HCT116 (cell line): ENCODE measurements around the gene SENP6. TPM values are rescaled to one million over a fixed set of nuclear protein-coding genes. Genes with fewer than 3 reads are reported as not detected.

Source experiments
- ATAC-seq: fragments of 200-7000 bp; cut with Tn5 transposase; 2 replicates; pipeline ENCODE4 v1.9.1; 2020; ENCODE audit warnings: mild to moderate bottlenecking, moderate library complexity
- BruUV-seq: library from RNA; stranded (reverse); fragments of 400-500 nt; replicated peaks from 2 replicates; lab custom pipeline; 2021; lab: Mats Ljungman, UMichigan
- CTCF ChIA-PET: fragments of 300-600 bp; sonication (Branson Sonifier 250); formaldehyde crosslinking; loops from one replicate; lab custom pipeline; 2021; ENCODE audit warnings: antibody characterized with exemption; lab: Charles Lee
- POLR2A ChIA-PET: fragments of 300-600, 350-600 bp; sonication (Branson Sonifier 250); formaldehyde crosslinking; loops from one replicate; lab custom pipeline; 2021; ENCODE audit warnings: antibody characterized with exemption; lab: Charles Lee
- RAD21 ChIA-PET, 2 experiments: fragments of 300-600 bp; sonication (Branson Sonifier 250); formaldehyde crosslinking; loops; one replicate each; lab custom pipeline; 2023; ENCODE audit warnings: low total read pairs in 2 of 2; ENCODE audit not compliant: uncharacterized antibody in 2 of 2, unreplicated experiment in 2 of 2, low non-redundant PET in 1 of 2; lab: Charles Lee
- DNase-seq: peaks from one replicate; pipeline ENCODE4 v3.0.0-alpha.2; 2010; ENCODE audit warnings: low read depth, low spot score
- H2AFZ ChIP-seq: fragments of 200-600 bp; shearing (Covaris generic), sonication (generic); 2 replicates; pipeline ENCODE4 v1.6.1; 2017; ENCODE audit warnings: low read depth, mixed run types, mixed read lengths, antibody characterized with exemption, low read length; ENCODE audit not compliant: poor library complexity, severe bottlenecking
- H3K27ac ChIP-seq: 2 replicates; pipeline ENCODE4 v1.5.1; 2012; ENCODE audit warnings: low read depth, low read length
- H3K27me3 ChIP-seq: fragments of 200-600 bp; sonication (generic); 2 replicates; pipeline ENCODE4 v1.6.1; 2016; ENCODE audit warnings: mixed run types, low read length, mixed read lengths; ENCODE audit not compliant: insufficient read depth
- H3K36me3 ChIP-seq, 2 experiments: fragments of 200-500 bp in 1 of 2; fragments of 200-600 bp in 1 of 2; sonication (Bioruptor generic) in 1 of 2; sonication (generic) in 1 of 2; 2 replicates each; pipeline versions ENCODE4 v1.5.1 to v1.6.1; 2014 to 2016; ENCODE audit warnings: low read length in 2 of 2, inconsistent platforms in 1 of 2, mixed read lengths in 1 of 2, mixed run types in 1 of 2; ENCODE audit not compliant: insufficient read depth in 2 of 2, control insufficient read depth in 1 of 2
- H3K4me1 ChIP-seq, 2 experiments: fragments of 200-600 bp in 1 of 2; sonication (generic) in 1 of 2; 2 replicates each; pipeline versions ENCODE4 v1.5.1 to v1.6.1; 2012 to 2017; ENCODE audit warnings: low read length in 2 of 2, inconsistent platforms in 1 of 2, mild to moderate bottlenecking in 1 of 2, mixed read lengths in 1 of 2, mixed run types in 1 of 2, moderate library complexity in 1 of 2; ENCODE audit not compliant: insufficient read depth in 2 of 2, control insufficient read depth in 1 of 2
- H3K4me2 ChIP-seq: fragments of 200-600 bp; sonication (generic); 2 replicates; pipeline ENCODE4 v1.6.1; 2017; ENCODE audit warnings: mixed run types, low read length, mixed read lengths
- H3K4me3 ChIP-seq, 2 experiments: fragments of 200-600 bp in 1 of 2; sonication (generic) in 1 of 2; replicated peaks in 1 of 2; 2 replicates each; pipeline ENCODE4 v1.5.1; 2011 to 2016; ENCODE audit warnings: low read length in 2 of 2, control low read depth in 1 of 2, low read depth in 1 of 2, mild to moderate bottlenecking in 1 of 2, mixed read lengths in 1 of 2, mixed run types in 1 of 2
- H3K79me2 ChIP-seq: fragments of 200-600 bp; sonication (generic); 2 replicates; pipeline ENCODE4 v1.6.1; 2017; ENCODE audit warnings: mild to moderate bottlenecking, mixed run types, low read length, moderate library complexity, mixed read lengths; ENCODE audit not compliant: insufficient read depth
- H3K9ac ChIP-seq: fragments of 200-600 bp; sonication (generic); 2 replicates; pipeline ENCODE4 v1.6.1; 2016; ENCODE audit warnings: low read length, mixed read lengths
- H3K9me2 ChIP-seq: fragments of 200-600 bp; sonication (generic), shearing (Covaris generic); 2 replicates; pipeline ENCODE4 v1.6.1; 2017; ENCODE audit warnings: mixed run types, mild to moderate bottlenecking, moderate library complexity; ENCODE audit not compliant: insufficient read depth
- H3K9me3 ChIP-seq, 2 experiments: fragments of 200-500 bp in 1 of 2; fragments of 200-600 bp in 1 of 2; sonication (Bioruptor generic) in 1 of 2; sonication (generic) in 1 of 2; 2 replicates each; pipeline ENCODE4 v1.6.1; 2014 to 2017; ENCODE audit warnings: low read length in 2 of 2, mixed read lengths in 2 of 2, inconsistent platforms in 1 of 2, low read depth in 1 of 2, mild to moderate bottlenecking in 1 of 2, mixed run types in 1 of 2, moderate library complexity in 1 of 2; ENCODE audit not compliant: control insufficient read depth in 1 of 2, insufficient read depth in 1 of 2
- H4K20me1 ChIP-seq: fragments of 200-600 bp; sonication (generic), shearing (Covaris generic); 2 replicates; pipeline ENCODE4 v1.6.1; 2017; ENCODE audit warnings: mixed run types, mild to moderate bottlenecking, moderate library complexity; ENCODE audit not compliant: insufficient read depth
- CBX3 ChIP-seq: IDR thresholded peaks from 2 replicates; pipeline ENCODE4 v1.6.1; 2012; ENCODE audit warnings: low read depth
- CEBPB ChIP-seq: IDR thresholded peaks from 2 replicates; pipeline ENCODE4 v1.6.1; 2012; ENCODE audit warnings: low read depth
- CTCF ChIP-seq, 3 experiments: fragments of 200-600 bp in 1 of 3; sonication (generic) in 1 of 3; IDR thresholded peaks in 2 of 3; conservative IDR thresholded peaks in 1 of 3; 2 replicates each; pipeline ENCODE4 v1.5.1; 2012 to 2017; ENCODE audit warnings: low read depth in 2 of 3, low read length in 2 of 3, antibody characterized with exemption in 1 of 3, borderline replicate concordance in 1 of 3, control low read depth in 1 of 3, mild to moderate bottlenecking in 1 of 3, mixed read lengths in 1 of 3, mixed run types in 1 of 3, moderate library complexity in 1 of 3; ENCODE audit not compliant: insufficient read depth in 1 of 3
- EGR1 ChIP-seq: IDR thresholded peaks from 2 replicates; pipeline ENCODE4 v1.6.1; 2012; ENCODE audit warnings: low read depth
- ELF1 ChIP-seq: IDR thresholded peaks from 2 replicates; pipeline ENCODE4 v1.6.1; 2012; ENCODE audit warnings: low read depth, borderline replicate concordance
- EZH2 ChIP-seq: fragments of 200-600 bp; sonication (generic); IDR thresholded peaks from 2 replicates; pipeline ENCODE4 v1.6.1; 2017; ENCODE audit warnings: antibody characterized with exemption, mixed run types
- EZH2phosphoT487 ChIP-seq: fragments of 200-600 bp; IDR thresholded peaks from 2 replicates; pipeline ENCODE4 v1.6.1; 2018; ENCODE audit warnings: antibody characterized with exemption, borderline replicate concordance
- FOSL1 ChIP-seq: IDR thresholded peaks from 2 replicates; pipeline ENCODE4 v1.6.1; 2012; ENCODE audit warnings: low read depth
- JUND ChIP-seq: IDR thresholded peaks from 2 replicates; pipeline ENCODE4 v1.6.1; 2012
- MAX ChIP-seq: IDR thresholded peaks from 2 replicates; pipeline ENCODE4 v1.6.1; 2012
- POLR2A ChIP-seq: IDR thresholded peaks from 2 replicates; pipeline ENCODE4 v1.7.0; 2011; ENCODE audit warnings: borderline replicate concordance; ENCODE audit not compliant: insufficient read depth, insufficient read length; ENCODE audit errors: extremely low read depth
- POLR2AphosphoS5 ChIP-seq: IDR thresholded peaks from 2 replicates; pipeline ENCODE4 v1.6.1; 2011; ENCODE audit warnings: mild to moderate bottlenecking, low read depth, low read length, moderate library complexity
- RAD21 ChIP-seq: IDR thresholded peaks from 2 replicates; pipeline ENCODE4 v1.6.1; 2012; ENCODE audit warnings: low read depth, mild to moderate bottlenecking
- SIN3A ChIP-seq: IDR thresholded peaks from 2 replicates; pipeline ENCODE4 v1.6.1; 2012; ENCODE audit warnings: low read depth
- SRF ChIP-seq: IDR thresholded peaks from 2 replicates; pipeline ENCODE4 v1.6.1; 2012; ENCODE audit warnings: low read depth
- TCF7L2 ChIP-seq: IDR thresholded peaks from 2 replicates; pipeline ENCODE4 v1.7.0; 2011; ENCODE audit warnings: borderline replicate concordance, inconsistent platforms; ENCODE audit not compliant: insufficient read depth, insufficient read length; ENCODE audit errors: extremely low read depth
- YY1 ChIP-seq: IDR thresholded peaks from 2 replicates; pipeline ENCODE4 v1.6.1; 2011; ENCODE audit warnings: low read length, low read depth, moderate library complexity, mild to moderate bottlenecking; ENCODE audit not compliant: insufficient replicate concordance; ENCODE audit errors: extremely low read depth
- ZFX ChIP-seq: fragments of 450-650 bp; IDR thresholded peaks from 2 replicates; pipeline ENCODE4 v1.6.1; 2017
- intact Hi-C: fragments of 100-400 bp; cut with micrococcal nuclease; formaldehyde crosslinking; loops from 2 replicates; pipeline ENCODE4 v1.10.0; 2022
- total RNA-seq: library from RNA; stranded (reverse); gene quantifications from one replicate; pipeline ENCODE4 v1.2.1, GENCODE V29; 2021; ENCODE audit not compliant: unreplicated experiment
- TF ChIP-seq, protein P1 (sequence below): IDR thresholded peaks from 2 replicates; pipeline ENCODE4 v1.6.1; 2012; ENCODE audit warnings: low read depth
- TF ChIP-seq, protein P2 (sequence below): IDR thresholded peaks from 2 replicates; pipeline ENCODE4 v1.6.1; 2012

The SENP6 gene
- total RNA-seq, 1 experiment from 2014 or later: 78.1 TPM

- no peak for TF ChIP-seq YY1
- no peak for TF ChIP-seq EZH2
- no peak for TF ChIP-seq EGR1
- TF ChIP-seq RAD21: no peak
- no peak for TF ChIP-seq CTCF (IDR thresholded peaks at IDR 0.05 in 2 of 3, conservative IDR thresholded peaks at IDR 0.05 in 1 of 3; ENCODE audit: borderline replicate concordance in 1 of 3, insufficient read depth in 1 of 3, low read depth in 2 of 3, low read length in 2 of 3)
- TF ChIP-seq, protein P1, sequence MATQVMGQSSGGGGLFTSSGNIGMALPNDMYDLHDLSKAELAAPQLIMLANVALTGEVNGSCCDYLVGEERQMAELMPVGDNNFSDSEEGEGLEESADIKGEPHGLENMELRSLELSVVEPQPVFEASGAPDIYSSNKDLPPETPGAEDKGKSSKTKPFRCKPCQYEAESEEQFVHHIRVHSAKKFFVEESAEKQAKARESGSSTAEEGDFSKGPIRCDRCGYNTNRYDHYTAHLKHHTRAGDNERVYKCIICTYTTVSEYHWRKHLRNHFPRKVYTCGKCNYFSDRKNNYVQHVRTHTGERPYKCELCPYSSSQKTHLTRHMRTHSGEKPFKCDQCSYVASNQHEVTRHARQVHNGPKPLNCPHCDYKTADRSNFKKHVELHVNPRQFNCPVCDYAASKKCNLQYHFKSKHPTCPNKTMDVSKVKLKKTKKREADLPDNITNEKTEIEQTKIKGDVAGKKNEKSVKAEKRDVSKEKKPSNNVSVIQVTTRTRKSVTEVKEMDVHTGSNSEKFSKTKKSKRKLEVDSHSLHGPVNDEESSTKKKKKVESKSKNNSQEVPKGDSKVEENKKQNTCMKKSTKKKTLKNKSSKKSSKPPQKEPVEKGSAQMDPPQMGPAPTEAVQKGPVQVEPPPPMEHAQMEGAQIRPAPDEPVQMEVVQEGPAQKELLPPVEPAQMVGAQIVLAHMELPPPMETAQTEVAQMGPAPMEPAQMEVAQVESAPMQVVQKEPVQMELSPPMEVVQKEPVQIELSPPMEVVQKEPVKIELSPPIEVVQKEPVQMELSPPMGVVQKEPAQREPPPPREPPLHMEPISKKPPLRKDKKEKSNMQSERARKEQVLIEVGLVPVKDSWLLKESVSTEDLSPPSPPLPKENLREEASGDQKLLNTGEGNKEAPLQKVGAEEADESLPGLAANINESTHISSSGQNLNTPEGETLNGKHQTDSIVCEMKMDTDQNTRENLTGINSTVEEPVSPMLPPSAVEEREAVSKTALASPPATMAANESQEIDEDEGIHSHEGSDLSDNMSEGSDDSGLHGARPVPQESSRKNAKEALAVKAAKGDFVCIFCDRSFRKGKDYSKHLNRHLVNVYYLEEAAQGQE: no peak
- TF ChIP-seq POLR2A: no peak
- no peak for TF ChIP-seq ELF1
- TF ChIP-seq, protein P2, sequence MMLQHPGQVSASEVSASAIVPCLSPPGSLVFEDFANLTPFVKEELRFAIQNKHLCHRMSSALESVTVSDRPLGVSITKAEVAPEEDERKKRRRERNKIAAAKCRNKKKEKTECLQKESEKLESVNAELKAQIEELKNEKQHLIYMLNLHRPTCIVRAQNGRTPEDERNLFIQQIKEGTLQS: no peak
- no peak for TF ChIP-seq FOSL1
- TF ChIP-seq POLR2AphosphoS5: no peak
- TF ChIP-seq ZFX: no peak
- no peak for TF ChIP-seq CBX3
- TF ChIP-seq SRF: no peak
- no peak for TF ChIP-seq JUND
- TF ChIP-seq MAX: no peak
- TF ChIP-seq EZH2phosphoT487: no peak
- no peak for TF ChIP-seq CEBPB
- no peak for TF ChIP-seq TCF7L2
- no peak for TF ChIP-seq SIN3A
- intact Hi-C loops: no loop called here
- peaks cover 0 to 13% of the 10 kb centered on the region in 2 experiments; a peak in 2 of 4 replicates for H3K4me1 ChIP-seq
- no peaks in the 10 kb centered on the region for H3K9me3 ChIP-seq
- peaks cover 5 to 7% of the 10 kb centered on the region in 2 experiments; a peak in 3 of 4 replicates for H3K36me3 ChIP-seq
- BruUV-seq: no TSS peak
- no peaks in the 10 kb centered on the region for H3K27me3 ChIP-seq
- no peak overlapping the region for H3K4me3 ChIP-seq
- ChIA-PET CTCF (no interaction called here), RAD21 (no interaction called here), POLR2A (no interaction called here)
- H3K27ac ChIP-seq: no peak overlapping the region
- no peak overlapping the region for H2AFZ ChIP-seq
- DNase-seq: no peak
- no peak overlapping the region for H3K4me2 ChIP-seq
- ATAC-seq: no peak
- H4K20me1 ChIP-seq: no peaks in the 10 kb centered on the region
- H3K79me2 ChIP-seq: no peaks in the 10 kb centered on the region; the same call in 1 of the 2 replicates
- no peak overlapping the region for H3K9ac ChIP-seq
- no peaks in the 10 kb centered on the region for H3K9me2 ChIP-seq
These were observed 87.9 kb downstream of the SENP6 start for GRCh38 chr6:75689576-75689975.
